GM18858 (cell line): Measurements from ENCODE around the gene SPN.
"Not testable (repeated sequence)": the region's sequence is repeated elsewhere in the genome, so short reads cannot be mapped to it uniquely, and the experiment has no call there.

ENCODE experiments used
- ATAC-seq: cut with Tn5 transposase; IDR thresholded peaks from one replicate; pipeline ENCODE4 v1.9.1; 2021; ENCODE audit not compliant: unreplicated experiment

Gene SPN

GRCh38 chr16:29644973-29645693, 17.9 kb upstream of the SPN start:
- ATAC-seq: no peak

- ATAC-seq: no peak
Observed at GRCh38 chr16:29645694-29646187, 17.3 kb upstream of the SPN start.

GRCh38 chr16:29646947-29647346, 16.1 kb upstream of the SPN start:
- no peak for ATAC-seq

- ATAC-seq: no peak
Observed at GRCh38 chr16:29649588-29650494, 13.2 kb upstream of the SPN start.

GRCh38 chr16:29650771-29651170, 12.3 kb upstream of the SPN start:
- no peak for ATAC-seq

GRCh38 chr16:29651774-29652349, 11.2 kb upstream of the SPN start:
- ATAC-seq: no peak

- ATAC-seq: no peak
Observed at GRCh38 chr16:29653471-29653870, 9.6 kb upstream of the SPN start.

- ATAC-seq: not testable (repeated sequence)
Observed at GRCh38 chr16:29653890-29654289, 9.2 kb upstream of the SPN start.

GRCh38 chr16:29656688-29657523, 6.1 kb upstream of the SPN start:
- ATAC-seq: no peak

GRCh38 chr16:29658705-29659104, 4.3 kb upstream of the SPN start:
- ATAC-seq: no peak

GRCh38 chr16:29662000-29662728, 883 bp upstream of the SPN start:
- no peak for ATAC-seq

GRCh38 chr16:29662729-29663015, 375 bp upstream of the SPN start:
- no peak for ATAC-seq

GRCh38 chr16:29663807-29664090, 702 bp downstream of the SPN start:
- no peak for ATAC-seq

- ATAC-seq: no peak
Observed at GRCh38 chr16:29664091-29664921, 1.3 kb downstream of the SPN start.

- no peak for ATAC-seq
Observed at GRCh38 chr16:29665294-29666077, 2.4 kb downstream of the SPN start.

GRCh38 chr16:29667322-29667610, 4.2 kb downstream of the SPN start:
- not testable (repeated sequence) for ATAC-seq

GRCh38 chr16:29667755-29668154, 4.7 kb downstream of the SPN start:
- ATAC-seq: no peak

GRCh38 chr16:29668267-29668666, 5.2 kb downstream of the SPN start:
- ATAC-seq: no peak

GRCh38 chr16:29673501-29673900, 10.5 kb downstream of the SPN start:
- ATAC-seq: no peak
